Measurements from ENCODE around the gene CNN1.

Gene CNN1

DNA sequence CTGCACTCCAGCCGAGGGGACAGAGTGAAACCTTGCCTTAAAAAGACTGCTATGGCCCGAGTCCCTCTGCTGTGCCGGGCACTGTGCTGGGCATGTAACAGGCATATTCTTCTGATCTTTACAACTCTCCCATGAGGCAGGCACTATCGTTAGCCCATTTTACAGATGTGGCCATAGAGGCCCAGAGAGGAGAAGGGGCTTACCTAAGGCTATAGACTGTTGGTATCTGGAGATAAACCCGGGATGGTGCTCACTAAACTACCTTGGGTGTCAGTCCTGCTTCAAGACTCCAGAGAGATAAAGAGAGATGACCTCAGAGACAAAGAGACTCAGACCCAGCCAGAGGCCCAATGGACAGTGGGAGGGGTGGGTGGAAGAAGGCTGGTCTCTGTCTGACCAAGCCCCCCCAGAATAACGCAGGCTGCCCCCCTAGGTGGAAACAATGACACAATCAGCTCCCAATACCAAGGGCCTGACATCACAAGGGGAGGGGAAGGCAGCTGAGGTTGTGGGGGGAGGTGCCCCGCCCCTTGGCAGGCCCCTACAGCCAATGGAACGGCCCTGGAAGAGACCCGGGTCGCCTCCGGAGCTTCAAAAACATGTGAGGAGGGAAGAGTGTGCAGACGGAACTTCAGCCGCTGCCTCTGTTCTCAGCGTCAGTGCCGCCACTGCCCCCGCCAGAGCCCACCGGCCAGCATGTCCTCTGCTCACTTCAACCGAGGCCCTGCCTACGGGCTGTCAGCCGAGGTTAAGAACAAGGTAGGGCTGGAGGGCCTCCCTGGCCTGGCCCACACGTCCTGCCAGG lies at the start of gene CNN1:
Gene CNN1 (plus strand): TSS at position 620 of the 805 bp plus-strand sequence. CDS start 77 bp downstream, at position 697.
- TF ChIP-seq, protein P1, sequence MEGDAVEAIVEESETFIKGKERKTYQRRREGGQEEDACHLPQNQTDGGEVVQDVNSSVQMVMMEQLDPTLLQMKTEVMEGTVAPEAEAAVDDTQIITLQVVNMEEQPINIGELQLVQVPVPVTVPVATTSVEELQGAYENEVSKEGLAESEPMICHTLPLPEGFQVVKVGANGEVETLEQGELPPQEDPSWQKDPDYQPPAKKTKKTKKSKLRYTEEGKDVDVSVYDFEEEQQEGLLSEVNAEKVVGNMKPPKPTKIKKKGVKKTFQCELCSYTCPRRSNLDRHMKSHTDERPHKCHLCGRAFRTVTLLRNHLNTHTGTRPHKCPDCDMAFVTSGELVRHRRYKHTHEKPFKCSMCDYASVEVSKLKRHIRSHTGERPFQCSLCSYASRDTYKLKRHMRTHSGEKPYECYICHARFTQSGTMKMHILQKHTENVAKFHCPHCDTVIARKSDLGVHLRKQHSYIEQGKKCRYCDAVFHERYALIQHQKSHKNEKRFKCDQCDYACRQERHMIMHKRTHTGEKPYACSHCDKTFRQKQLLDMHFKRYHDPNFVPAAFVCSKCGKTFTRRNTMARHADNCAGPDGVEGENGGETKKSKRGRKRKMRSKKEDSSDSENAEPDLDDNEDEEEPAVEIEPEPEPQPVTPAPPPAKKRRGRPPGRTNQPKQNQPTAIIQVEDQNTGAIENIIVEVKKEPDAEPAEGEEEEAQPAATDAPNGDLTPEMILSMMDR (IDR thresholded peaks at IDR 0.05; ENCODE audit: low read depth, low read length) = no peak
- DNase-seq (ENCODE audit: low read depth in 2 of 2) = peak; percentile 54 to 60
- H3K4me3 ChIP-seq (replicated peaks in 1 of 2; ENCODE audit: low read depth in 2 of 2, low read length in 2 of 2) = peak within 1 kb of the TSS in 1 of 2 donors; percentile 14

DNA sequence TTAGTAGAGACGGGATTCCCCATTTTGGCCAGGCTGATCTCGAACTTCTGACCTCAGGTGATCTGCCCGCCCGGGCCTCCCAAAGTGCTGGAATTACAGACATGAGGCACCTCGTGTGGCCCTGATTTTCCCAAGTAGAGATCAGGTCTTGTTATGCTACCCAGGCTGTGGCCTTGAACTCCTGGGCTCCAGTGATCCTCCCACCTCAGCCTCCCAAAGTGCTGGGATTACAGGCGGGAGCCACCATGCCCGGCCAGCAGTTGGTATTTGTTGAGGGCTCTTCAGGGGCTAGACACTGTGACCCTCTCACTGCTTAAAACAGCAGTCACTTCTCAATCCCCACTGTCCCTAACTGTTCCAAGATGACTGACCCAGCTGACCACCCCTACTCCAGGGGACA lies 49.3 kb upstream of the CNN1 start:
- H3K4me3 ChIP-seq (replicated peaks in 1 of 2; ENCODE audit: low read depth in 2 of 2, low read length in 2 of 2) = no peak overlapping the region
- TF ChIP-seq, protein P1 (IDR thresholded peaks at IDR 0.05; ENCODE audit: low read depth, low read length) = no peak
- DNase-seq (ENCODE audit: low read depth in 2 of 2) = no peak

DNA sequence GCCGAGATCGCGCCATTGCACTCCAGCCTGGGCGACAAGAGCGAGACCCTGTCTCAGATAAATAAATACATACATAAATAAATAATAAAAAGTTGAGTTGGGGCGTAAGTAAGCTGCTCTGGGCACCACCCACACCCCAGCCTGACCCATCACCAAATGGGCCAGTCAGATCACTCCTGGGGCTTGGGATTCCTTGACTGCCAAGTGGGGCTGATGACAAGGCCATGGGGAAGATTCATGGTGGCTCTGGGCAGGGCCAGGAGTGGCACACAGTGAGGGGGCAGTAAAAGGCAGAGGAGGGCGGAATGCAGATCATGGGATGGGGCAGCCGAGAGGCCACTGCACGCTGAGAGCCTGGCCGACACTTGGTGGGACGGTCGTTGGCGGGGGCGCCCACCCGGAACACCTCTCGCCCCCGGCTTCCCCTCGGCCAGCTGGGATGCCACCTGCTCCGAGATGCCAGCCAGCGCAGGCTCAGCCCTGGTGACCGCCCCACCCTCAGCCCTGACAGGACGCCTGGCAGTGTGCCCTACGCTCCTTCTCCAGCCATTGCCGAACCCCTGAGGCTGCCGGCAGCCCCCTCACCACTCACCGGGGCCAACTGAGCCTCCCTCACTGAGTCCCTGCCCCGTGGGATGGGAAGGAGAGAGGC lies 43.9 kb upstream of the CNN1 start:
- no peak for DNase-seq (ENCODE audit: low read depth in 2 of 2)

DNA sequence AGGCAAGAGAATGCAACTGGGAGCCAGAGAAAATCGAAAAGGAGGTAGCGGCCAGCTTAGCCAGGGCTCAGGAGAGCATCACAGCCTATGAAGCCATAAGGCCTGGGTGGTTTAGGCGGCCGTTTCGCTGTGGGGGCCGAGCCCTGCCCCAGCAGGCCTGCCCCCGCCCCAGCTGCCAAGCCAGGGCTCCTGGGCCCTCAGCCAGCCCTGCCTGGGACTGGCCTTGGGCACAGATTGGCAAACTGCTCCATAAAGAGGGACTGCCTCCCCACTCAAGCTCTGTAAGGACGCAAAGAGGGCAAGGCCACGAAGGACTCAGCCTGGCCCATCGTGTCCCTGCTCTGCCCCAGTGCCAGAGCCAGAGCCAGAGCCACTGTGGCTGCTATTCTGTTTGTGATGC lies 43.2 kb upstream of the CNN1 start:
- H3K4me3 ChIP-seq (replicated peaks in 1 of 2; ENCODE audit: low read depth in 2 of 2, low read length in 2 of 2) = no peak overlapping the region
- TF ChIP-seq, protein P1 (IDR thresholded peaks at IDR 0.05; ENCODE audit: low read depth, low read length) = no peak
- DNase-seq (ENCODE audit: low read depth in 2 of 2) = no peak

More for the DNA sequence above, 43.9 kb upstream of the CNN1 start:
- H3K4me3 ChIP-seq (replicated peaks in 1 of 2; ENCODE audit: low read depth in 2 of 2, low read length in 2 of 2) = no peak overlapping the region
- TF ChIP-seq, protein P1 (IDR thresholded peaks at IDR 0.05; ENCODE audit: low read depth, low read length) = no peak

DNA sequence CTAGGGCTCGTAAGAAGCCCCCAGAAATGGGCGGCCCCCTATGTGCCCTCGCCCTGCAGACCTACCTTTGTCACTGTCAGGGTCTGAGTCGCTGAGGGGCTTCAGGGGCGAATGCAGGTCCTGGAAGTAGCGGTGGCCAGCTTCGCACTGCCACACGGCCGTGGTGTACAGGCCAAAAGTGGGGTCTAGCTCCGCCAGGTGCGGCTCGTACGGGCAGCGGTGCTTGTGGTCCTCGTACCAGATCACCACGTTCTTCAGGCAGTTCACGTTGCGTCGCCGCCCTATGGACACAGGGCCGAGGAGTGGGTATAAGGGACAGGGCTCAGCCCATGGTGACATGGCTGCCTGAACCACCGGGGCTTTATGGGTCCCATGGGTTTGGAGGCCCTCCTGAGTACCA lies 42.8 kb upstream of the CNN1 start:
- TF ChIP-seq, protein P1 (IDR thresholded peaks at IDR 0.05; ENCODE audit: low read depth, low read length) = no peak
- DNase-seq (ENCODE audit: low read depth in 2 of 2) = no peak
- H3K4me3 ChIP-seq (replicated peaks in 1 of 2; ENCODE audit: low read depth in 2 of 2, low read length in 2 of 2) = no peak overlapping the region

DNA sequence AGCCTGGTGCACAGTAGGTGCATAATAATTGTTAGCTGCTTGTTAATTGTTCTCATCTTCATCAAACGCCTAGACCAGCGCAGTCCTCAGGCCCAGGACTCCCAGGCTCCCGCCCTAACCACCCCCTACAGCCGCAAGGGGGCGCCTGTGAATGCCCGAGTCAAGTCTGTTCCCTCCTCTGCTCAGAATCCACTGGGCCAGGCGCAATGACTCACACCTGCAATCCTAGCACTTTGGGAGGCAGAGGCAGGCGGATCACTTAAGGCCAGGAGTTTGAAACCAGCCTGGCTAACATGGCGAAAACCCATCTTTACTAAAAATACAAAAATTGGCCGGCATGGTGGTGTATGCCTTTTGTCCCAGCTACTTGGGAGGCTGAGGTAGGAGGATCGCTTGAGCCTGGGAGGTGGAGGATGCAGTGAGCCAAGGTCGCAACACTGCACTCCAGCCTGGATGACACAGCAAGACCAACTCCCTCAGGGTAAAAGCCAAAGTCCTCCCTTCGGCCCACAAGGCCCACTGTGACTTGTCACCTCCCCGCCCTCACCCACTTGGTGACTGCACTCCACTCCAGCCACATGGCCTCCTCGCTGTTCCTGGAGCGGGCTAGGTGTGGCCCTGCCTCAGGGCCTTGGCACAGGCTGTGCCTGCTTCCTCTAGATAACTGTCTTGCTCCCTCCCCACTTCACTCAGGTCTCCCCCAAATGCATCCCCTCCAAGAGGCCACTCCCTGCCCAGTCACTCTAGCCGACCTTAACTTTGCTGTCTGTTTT lies 42.1 kb upstream of the CNN1 start:
- TF ChIP-seq, protein P1 (IDR thresholded peaks at IDR 0.05; ENCODE audit: low read depth, low read length) = peak; percentile 88
- no peak overlapping the region for H3K4me3 ChIP-seq (replicated peaks in 1 of 2; ENCODE audit: low read depth in 2 of 2, low read length in 2 of 2)
- peak; percentile 85 to 93 for DNase-seq (ENCODE audit: low read depth in 2 of 2)

Measured in cardiac fibroblast (primary cell).